Measurements from ENCODE around the gene ERVFRD-1. TPM values are rescaled to one million over a fixed set of nuclear protein-coding genes. Genes with fewer than 3 reads are reported as not detected.
A peak's percentile ranks its signal among the peaks of the same experiment; 100 is the strongest.
"Not testable (repeated sequence)": the region's sequence is repeated elsewhere in the genome, so short reads cannot be mapped to it uniquely, and the experiment has no call there.

Gene ERVFRD-1
- total RNA-seq, 2 donors from 2014 or later, result not detected

- ATAC-seq, result peak in 1 of 2 donors; percentile 53
- not testable (repeated sequence) for H3K27me3 Mint-ChIP-seq; H3K9me3 Mint-ChIP-seq; DNase-seq (ENCODE audit: low spot score); H3K27ac Mint-ChIP-seq; H3K4me3 Mint-ChIP-seq; H3K36me3 Mint-ChIP-seq
- peaks cover 18 to 33% of the 10 kb centered on the region in 2 donors for H3K4me1 Mint-ChIP-seq (ENCODE audit: low read depth in 2 of 2)
Observed at GRCh38 chr6:11115808-11116536, 4.4 kb upstream of the ERVFRD-1 start.

- Mint-ChIP-seq H3K4me3 (no peak overlapping the region), H3K27me3 (no peaks in the 10 kb centered on the region), H3K9me3 (no peaks in the 10 kb centered on the region), H3K4me1 (ENCODE audit: low read depth in 2 of 2) (peaks cover 16 to 34% of the 10 kb centered on the region in 2 donors), H3K27ac (no peak overlapping the region), H3K36me3 (no peaks in the 10 kb centered on the region)
- no peak for ATAC-seq
- DNase-seq (ENCODE audit: low spot score), result no peak
Observed at GRCh38 chr6:11113038-11113437, 1.5 kb upstream of the ERVFRD-1 start.

DNA sequence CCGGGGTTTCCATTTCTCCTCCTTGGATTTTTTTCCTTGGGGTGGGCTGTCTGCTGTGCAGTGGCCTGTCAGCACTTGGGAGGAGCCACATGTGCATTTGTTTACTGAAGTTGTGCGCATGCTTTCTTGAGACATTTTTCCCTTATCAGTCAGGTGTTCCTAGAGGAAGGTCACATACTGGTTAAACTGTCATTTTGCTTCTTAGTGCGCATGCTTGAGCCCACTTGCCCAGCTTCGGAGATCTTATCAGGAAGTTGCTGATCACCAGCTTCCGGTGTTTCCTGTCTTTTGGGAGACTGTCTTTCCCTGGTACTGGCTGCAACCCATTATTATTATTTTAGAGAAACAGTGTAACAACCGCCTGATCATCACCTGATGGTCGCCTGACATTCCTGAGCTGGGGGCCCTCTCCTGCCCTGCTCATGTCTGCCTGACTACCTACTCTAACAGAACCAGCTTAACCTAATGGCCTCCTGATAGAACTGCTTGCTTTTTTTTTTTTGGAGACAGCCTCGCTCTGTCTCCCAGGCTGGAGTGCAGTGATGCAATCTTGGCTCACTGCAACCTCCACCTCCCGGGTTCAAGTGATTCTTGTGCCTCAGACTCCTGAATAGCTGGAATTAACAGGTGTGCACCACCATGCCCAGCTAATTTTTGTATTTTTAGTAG lies 378 bp upstream of the ERVFRD-1 start:
- Mint-ChIP-seq H3K9me3 (no peaks in the 10 kb centered on the region), H3K27me3 (no peaks in the 10 kb centered on the region), H3K36me3 (no peaks in the 10 kb centered on the region), H3K27ac (peak overlapping the region in 1 of 2 donors; percentile 23), H3K4me1 (ENCODE audit: low read depth in 2 of 2) (peaks cover 16 to 43% of the 10 kb centered on the region in 2 donors), H3K4me3 (no peak overlapping the region)
- DNase-seq (ENCODE audit: low spot score) (no peak), ATAC-seq (no peak)

DNA sequence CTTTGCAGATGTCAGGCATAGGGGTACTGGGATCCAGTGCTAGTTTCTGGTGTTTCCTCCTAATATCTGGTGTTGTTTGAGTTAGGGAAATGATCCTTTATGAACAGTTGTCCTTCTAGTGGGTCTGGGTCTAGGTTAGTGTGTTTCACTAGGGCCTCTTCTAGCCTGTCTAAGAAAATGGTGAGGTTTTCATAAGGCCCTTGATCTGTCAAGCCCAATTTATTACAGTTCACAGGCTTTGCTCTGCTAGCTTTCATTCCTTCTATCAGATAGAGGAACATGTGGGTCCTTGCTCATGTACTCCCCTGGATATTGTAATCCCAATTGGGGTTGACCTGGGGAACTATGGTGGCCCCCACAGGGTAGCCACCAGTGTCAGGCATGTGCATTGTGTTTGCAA lies 2.8 kb downstream of the ERVFRD-1 start:
- Mint-ChIP-seq H3K27me3 (no peaks in the 10 kb centered on the region), H3K4me3 (no peak overlapping the region), H3K9me3 (no peaks in the 10 kb centered on the region), H3K27ac (no peak overlapping the region), H3K36me3 (no peaks in the 10 kb centered on the region), H3K4me1 (ENCODE audit: low read depth in 2 of 2) (peaks cover 30 to 57% of the 10 kb centered on the region in 2 donors)
- DNase-seq (ENCODE audit: low spot score) (no peak), ATAC-seq (no peak)

- Mint-ChIP-seq H3K9me3 (no peaks in the 10 kb centered on the region), H3K4me3 (no peak overlapping the region), H3K27me3 (no peaks in the 10 kb centered on the region), H3K36me3 (peaks cover 6% of the 10 kb centered on the region), H3K27ac (no peak overlapping the region), H3K4me1 (ENCODE audit: low read depth in 2 of 2) (peaks cover 21 to 52% of the 10 kb centered on the region in 2 donors)
- DNase-seq (ENCODE audit: low spot score), result no peak
- ATAC-seq, result no peak
Observed at GRCh38 chr6:11103065-11103464, 8.5 kb downstream of the ERVFRD-1 start.

DNA sequence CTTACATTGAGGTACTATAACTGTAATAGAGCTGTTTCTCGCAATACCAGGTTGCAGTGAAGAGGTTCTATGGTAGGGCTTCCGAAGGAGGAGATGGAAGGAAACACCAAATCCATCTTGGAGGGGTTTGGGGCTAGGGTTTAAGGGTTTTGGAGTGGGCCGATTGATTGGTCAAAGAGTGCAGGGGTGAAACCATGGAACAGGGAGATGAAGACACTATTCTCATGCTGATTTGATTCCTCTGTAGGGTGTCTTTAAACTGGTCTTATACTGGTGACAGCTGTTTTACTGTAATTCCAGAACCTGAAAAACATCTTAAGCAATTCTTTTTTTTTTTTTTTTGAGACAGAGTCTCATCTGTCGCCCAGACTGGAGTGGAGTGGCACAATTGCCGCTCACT lies 10.1 kb downstream of the ERVFRD-1 start:
- Mint-ChIP-seq H3K4me3 (no peak overlapping the region), H3K9me3 (no peaks in the 10 kb centered on the region), H3K27ac (peak overlapping the region in 1 of 2 donors; percentile 1), H3K4me1 (ENCODE audit: low read depth in 2 of 2) (peaks cover 23 to 42% of the 10 kb centered on the region in 2 donors), H3K27me3 (no peaks in the 10 kb centered on the region), H3K36me3 (peaks cover 6% of the 10 kb centered on the region)
- ATAC-seq, result no peak
- DNase-seq (ENCODE audit: low spot score), result no peak

GRCh38 chr6:11098004-11098403 lies 13.5 kb downstream of the ERVFRD-1 start:
- ATAC-seq (no peak), DNase-seq (ENCODE audit: low spot score) (no peak)
- Mint-ChIP-seq H3K4me1 (ENCODE audit: low read depth in 2 of 2) (peaks cover 31 to 43% of the 10 kb centered on the region in 2 donors), H3K4me3 (no peak overlapping the region), H3K36me3 (peaks cover 11% of the 10 kb centered on the region), H3K27ac (no peak overlapping the region), H3K9me3 (no peaks in the 10 kb centered on the region), H3K27me3 (no peaks in the 10 kb centered on the region)

GRCh38 chr6:11097476-11097875 lies 14.0 kb downstream of the ERVFRD-1 start:
- H3K27me3 Mint-ChIP-seq, result no peaks in the 10 kb centered on the region
- H3K9me3 Mint-ChIP-seq, result no peaks in the 10 kb centered on the region
- no peak overlapping the region for H3K27ac Mint-ChIP-seq
- H3K4me1 Mint-ChIP-seq (ENCODE audit: low read depth in 2 of 2), result peaks cover 36 to 45% of the 10 kb centered on the region in 2 donors
- no peak for ATAC-seq
- no peak overlapping the region for H3K4me3 Mint-ChIP-seq
- H3K36me3 Mint-ChIP-seq, result peaks cover 11% of the 10 kb centered on the region
- no peak for DNase-seq (ENCODE audit: low spot score)

GRCh38 chr6:11096109-11096508 lies 15.4 kb downstream of the ERVFRD-1 start:
- DNase-seq (ENCODE audit: low spot score), result no peak
- Mint-ChIP-seq H3K27ac (peak overlapping the region in 1 of 2 donors; percentile 54), H3K36me3 (peaks cover 8% of the 10 kb centered on the region), H3K9me3 (no peaks in the 10 kb centered on the region), H3K4me1 (ENCODE audit: low read depth in 2 of 2) (peaks cover 32 to 38% of the 10 kb centered on the region in 2 donors), H3K27me3 (no peaks in the 10 kb centered on the region), H3K4me3 (peak overlapping the region; percentile 97)
- no peak for ATAC-seq

DNA sequence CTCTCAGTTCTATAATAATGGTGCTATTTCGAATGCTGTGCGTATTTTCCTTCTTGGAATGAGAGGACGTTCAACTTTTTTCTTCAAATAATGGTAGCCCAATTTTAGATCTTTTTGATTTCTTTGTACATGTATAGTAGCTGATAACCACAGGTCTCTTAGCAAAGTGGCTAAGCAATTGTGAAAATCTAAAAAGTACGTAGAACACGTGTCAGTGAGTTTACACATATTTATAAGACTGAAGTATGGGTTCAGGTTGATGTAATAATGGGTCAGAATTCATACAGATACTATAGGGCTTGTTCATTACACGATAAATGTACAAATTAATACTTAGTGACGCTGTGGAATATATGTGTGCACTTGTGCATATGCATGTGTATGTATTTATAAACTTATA lies 16.6 kb downstream of the ERVFRD-1 start:
- Mint-ChIP-seq H3K4me1 (ENCODE audit: low read depth in 2 of 2) (peaks cover 29 to 31% of the 10 kb centered on the region in 2 donors), H3K4me3 (peak overlapping the region; percentile 97), H3K36me3 (peaks cover 5% of the 10 kb centered on the region), H3K9me3 (no peaks in the 10 kb centered on the region), H3K27me3 (no peaks in the 10 kb centered on the region), H3K27ac (peak overlapping the region; percentile 92 to 96)
- no peak for ATAC-seq
- no peak for DNase-seq (ENCODE audit: low spot score)

DNA sequence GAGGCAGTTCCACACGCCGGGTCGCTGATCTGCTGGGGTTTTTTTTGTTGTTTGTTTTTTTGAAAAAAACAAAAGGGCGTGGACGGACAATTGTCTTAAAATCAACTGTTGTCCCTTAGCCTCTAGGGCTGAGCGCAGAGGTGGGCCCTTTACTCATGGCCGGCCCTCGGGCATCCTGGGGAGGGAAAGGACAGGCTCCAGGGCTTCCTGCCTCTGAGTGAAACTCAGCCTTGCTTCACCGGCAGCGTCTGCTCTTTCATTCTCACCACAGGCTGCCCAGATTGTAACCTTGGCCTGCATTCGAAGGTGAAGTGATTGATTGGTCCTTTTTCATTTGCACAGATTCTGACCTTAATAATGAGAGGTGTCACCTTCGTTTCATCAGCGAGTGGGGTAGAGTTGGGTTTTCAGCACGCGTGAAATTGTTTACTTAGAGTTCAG lies 17.1 kb downstream of the ERVFRD-1 start:
- peaks cover 27 to 29% of the 10 kb centered on the region in 2 donors for H3K4me1 Mint-ChIP-seq (ENCODE audit: low read depth in 2 of 2)
- DNase-seq (ENCODE audit: low spot score) (peak; percentile 72), ATAC-seq (peak; percentile 49 to 60)
- H3K27ac Mint-ChIP-seq, result peak overlapping the region; percentile 92 to 96
- no peaks in the 10 kb centered on the region for H3K9me3 Mint-ChIP-seq
- no peaks in the 10 kb centered on the region for H3K27me3 Mint-ChIP-seq
- H3K36me3 Mint-ChIP-seq, result peaks cover 5% of the 10 kb centered on the region
- peak overlapping the region; percentile 97 for H3K4me3 Mint-ChIP-seq

GRCh38 chr6:11093626-11094410 lies 17.7 kb downstream of the ERVFRD-1 start, which contains the start of gene SMIM13:
Gene SMIM13, plus strand, starts transcription at chr6:11093834. Its CDS starts 480 bp downstream, at chr6:11094314.
- Mint-ChIP-seq H3K27me3 (no peaks in the 10 kb centered on the region), H3K9me3 (no peaks in the 10 kb centered on the region), H3K4me3 (peak within 1 kb of the TSS; percentile 97), H3K36me3 (peaks cover 5% of the 10 kb centered on the region), H3K27ac (peak within 1 kb of the TSS; percentile 92 to 96), H3K4me1 (ENCODE audit: low read depth in 2 of 2) (peaks cover 26 to 29% of the 10 kb centered on the region in 2 donors)
- DNase-seq (ENCODE audit: low spot score), result peak; percentile 97
- ATAC-seq, result peak; percentile 97 to 98

GRCh38 chr6:11093376-11093625 lies 18.2 kb downstream of the ERVFRD-1 start:
- DNase-seq (ENCODE audit: low spot score), result no peak
- ATAC-seq, result peak in 1 of 2 donors; percentile 0
- Mint-ChIP-seq H3K27ac (peak overlapping the region; percentile 92 to 96), H3K27me3 (no peaks in the 10 kb centered on the region), H3K9me3 (no peaks in the 10 kb centered on the region), H3K4me3 (peak overlapping the region; percentile 97), H3K36me3 (peaks cover 5% of the 10 kb centered on the region), H3K4me1 (ENCODE audit: low read depth in 2 of 2) (peaks cover 26 to 29% of the 10 kb centered on the region in 2 donors)
